Hepatocyte (in vitro differentiated cells): Measurements from ENCODE around the gene CCDC73. TPM values are rescaled to one million over a fixed set of nuclear protein-coding genes. Genes with fewer than 3 reads are reported as not detected.
"Not testable (repeated sequence)": the region's sequence is repeated elsewhere in the genome, so short reads cannot be mapped to it uniquely, and the experiment has no call there.

Source experiments
- DNase-seq: peaks from one replicate; pipeline ENCODE4 v3.0.0-alpha.2; 2016; ENCODE audit warnings: low spot score
- H2AFZ ChIP-seq: fragments of 200-600 bp; sonication (generic); 2 replicates; pipeline ENCODE4 v1.6.0; 2016; ENCODE audit warnings: antibody characterized with exemption, mild to moderate bottlenecking
- H3K27ac ChIP-seq: fragments of 200-600 bp; sonication (generic); 2 replicates; pipeline ENCODE4 v1.5.1; 2016; ENCODE audit warnings: mild to moderate bottlenecking
- H3K27me3 ChIP-seq: fragments of 200-600 bp; sonication (generic); 2 replicates; pipeline ENCODE4 v1.6.1; 2016
- H3K36me3 ChIP-seq: fragments of 200-600 bp; sonication (generic); replicated peaks from 2 replicates; pipeline ENCODE4 v1.5.1; 2016; ENCODE audit warnings: low read depth; ENCODE audit not compliant: insufficient read depth
- H3K4me1 ChIP-seq: fragments of 200-600 bp; sonication (generic); 2 replicates; pipeline ENCODE4 v1.5.1; 2016; ENCODE audit warnings: mild to moderate bottlenecking, moderate library complexity; ENCODE audit not compliant: insufficient read depth
- H3K4me2 ChIP-seq: fragments of 200-600 bp; sonication (generic); 2 replicates; pipeline ENCODE4 v1.6.0; 2016
- H3K4me3 ChIP-seq: fragments of 200-600 bp; sonication (generic); 2 replicates; pipeline ENCODE4 v1.5.1; 2016; ENCODE audit warnings: mild to moderate bottlenecking
- H3K79me2 ChIP-seq: fragments of 200-600 bp; sonication (generic); 2 replicates; pipeline ENCODE4 v1.6.0; 2017; ENCODE audit warnings: mild to moderate bottlenecking
- H3K9me2 ChIP-seq: fragments of 200-600 bp; sonication (generic); replicated peaks from 2 replicates; pipeline ENCODE4 v1.6.0; 2017; ENCODE audit warnings: mild to moderate bottlenecking; ENCODE audit not compliant: insufficient read depth
- H3K9me3 ChIP-seq: fragments of 200-600 bp; sonication (generic); 2 replicates; pipeline ENCODE4 v1.5.1; 2016; ENCODE audit warnings: low read depth, mild to moderate bottlenecking
- H4K20me1 ChIP-seq: fragments of 200-600 bp; sonication (generic); 2 replicates; pipeline ENCODE4 v1.6.0; 2016; ENCODE audit warnings: mild to moderate bottlenecking; ENCODE audit not compliant: insufficient read depth, poor library complexity, severe bottlenecking
- EZH2 ChIP-seq: fragments of 200-600 bp; sonication (generic); IDR thresholded peaks from 2 replicates; pipeline ENCODE4 v1.6.1; 2016; ENCODE audit warnings: antibody characterized with exemption, mild to moderate bottlenecking, borderline replicate concordance
- EZH2phosphoT487 ChIP-seq: fragments of 200-600 bp; sonication (generic); IDR thresholded peaks from one replicate; pipeline ENCODE4 v1.6.1; 2018; ENCODE audit warnings: antibody characterized with exemption, mild to moderate bottlenecking, low read depth, moderate library complexity; ENCODE audit not compliant: unreplicated experiment, severe bottlenecking
- WGBS: methylation state at CpG from one replicate; pipeline ENCODE4 v1.1.6; 2016; ENCODE audit warnings: low lambda C conversion rate; ENCODE audit errors: missing lambda C conversion rate; 5-methylcytosine and 5-hydroxymethylcytosine counted together
- polyA plus RNA-seq: library from polyadenylated mRNA; unstranded; fragments of >200 nt; fragmentation: Nextera tagmentation; extraction: Ambion mirVana; gene quantifications from 2 replicates; pipeline ENCODE4 v1.2.1, GENCODE V29; 2016
- total RNA-seq: library from RNA; depleted of rRNA; stranded (reverse); fragments of >200 nt; gene quantifications from 2 replicates; pipeline ENCODE4 v1.2.3, GENCODE V29; 2014
- TF ChIP-seq, protein P1 (sequence below): fragments of 200-600 bp; sonication (generic); IDR thresholded peaks from 2 replicates; pipeline ENCODE4 v1.5.1; 2016; ENCODE audit warnings: antibody characterized with exemption, mild to moderate bottlenecking; ENCODE audit not compliant: poor library complexity

CCDC73 gene
- total and polyA plus RNA-seq, 2 experiments from 2014 or later: 0.03 TPM; not detected in 1

GRCh38 chr11:32826113-32826512 is 31.7 kb upstream of the CCDC73 start:
- no peak overlapping the region for H3K4me3 ChIP-seq
- TF ChIP-seq, protein P1, sequence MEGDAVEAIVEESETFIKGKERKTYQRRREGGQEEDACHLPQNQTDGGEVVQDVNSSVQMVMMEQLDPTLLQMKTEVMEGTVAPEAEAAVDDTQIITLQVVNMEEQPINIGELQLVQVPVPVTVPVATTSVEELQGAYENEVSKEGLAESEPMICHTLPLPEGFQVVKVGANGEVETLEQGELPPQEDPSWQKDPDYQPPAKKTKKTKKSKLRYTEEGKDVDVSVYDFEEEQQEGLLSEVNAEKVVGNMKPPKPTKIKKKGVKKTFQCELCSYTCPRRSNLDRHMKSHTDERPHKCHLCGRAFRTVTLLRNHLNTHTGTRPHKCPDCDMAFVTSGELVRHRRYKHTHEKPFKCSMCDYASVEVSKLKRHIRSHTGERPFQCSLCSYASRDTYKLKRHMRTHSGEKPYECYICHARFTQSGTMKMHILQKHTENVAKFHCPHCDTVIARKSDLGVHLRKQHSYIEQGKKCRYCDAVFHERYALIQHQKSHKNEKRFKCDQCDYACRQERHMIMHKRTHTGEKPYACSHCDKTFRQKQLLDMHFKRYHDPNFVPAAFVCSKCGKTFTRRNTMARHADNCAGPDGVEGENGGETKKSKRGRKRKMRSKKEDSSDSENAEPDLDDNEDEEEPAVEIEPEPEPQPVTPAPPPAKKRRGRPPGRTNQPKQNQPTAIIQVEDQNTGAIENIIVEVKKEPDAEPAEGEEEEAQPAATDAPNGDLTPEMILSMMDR: no peak
- TF ChIP-seq EZH2 (no peak), EZH2phosphoT487 (no peak)
- H4K20me1 ChIP-seq: no peaks in the 10 kb centered on the region
- H3K27me3 ChIP-seq: no peaks in the 10 kb centered on the region
- WGBS: 53% methylated on average over 3 of the region's 3 CpGs
- no peaks in the 10 kb centered on the region for H3K36me3 ChIP-seq
- H3K9me2 ChIP-seq: no peaks in the 10 kb centered on the region
- no peaks in the 10 kb centered on the region for H3K79me2 ChIP-seq
- H3K27ac ChIP-seq: no peak overlapping the region
- H3K9me3 ChIP-seq: no peaks in the 10 kb centered on the region
- H2AFZ ChIP-seq: no peak overlapping the region
- no peaks in the 10 kb centered on the region for H3K4me1 ChIP-seq
- no peak for DNase-seq
- no peak overlapping the region for H3K4me2 ChIP-seq

- not testable (repeated sequence) for H3K4me2 ChIP-seq, H3K4me1 ChIP-seq, DNase-seq, H3K4me3 ChIP-seq, H3K36me3 ChIP-seq, H3K79me2 ChIP-seq, H3K9me3 ChIP-seq, H2AFZ ChIP-seq, H3K27me3 ChIP-seq, H3K27ac ChIP-seq, H3K9me2 ChIP-seq, H4K20me1 ChIP-seq
- WGBS: 92% methylated on average over 3 of the region's 3 CpGs
Measured at GRCh38 chr11:32823617-32824016, 29.2 kb upstream of the CCDC73 start.

DNA sequence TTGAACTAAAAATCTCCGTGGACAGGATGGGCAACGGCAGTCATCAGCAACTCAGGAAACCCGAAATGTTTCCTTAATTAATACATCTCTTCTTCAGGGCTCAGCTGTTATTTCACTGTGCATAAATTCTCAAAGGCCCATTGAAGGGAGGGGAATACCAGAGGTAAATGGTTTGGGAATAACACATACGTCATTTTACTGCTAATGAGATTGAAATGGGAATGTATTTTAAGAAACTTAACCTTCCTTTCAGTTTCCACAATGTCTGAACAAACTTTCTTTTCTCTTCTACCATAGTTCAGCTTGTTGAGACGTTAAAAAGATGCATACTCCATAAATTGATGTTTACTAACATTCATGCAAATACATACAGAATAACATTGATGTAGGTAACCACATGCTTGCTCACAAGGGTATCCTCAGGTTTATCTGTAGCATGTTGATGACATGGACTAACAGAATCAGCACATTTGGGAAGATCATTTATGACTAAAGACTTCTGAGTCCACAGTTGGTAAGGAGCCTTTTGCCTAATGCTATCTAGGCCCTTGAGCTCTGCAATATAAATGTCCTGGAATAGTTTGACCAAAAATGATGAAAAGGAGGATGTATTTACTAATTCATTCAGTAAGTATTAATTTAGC is 27.6 kb upstream of the CCDC73 start:
- Histone ChIP-seq H3K79me2 (no peaks in the 10 kb centered on the region), H3K27me3 (no peaks in the 10 kb centered on the region), H3K27ac (no peak overlapping the region), H3K4me3 (no peak overlapping the region), H4K20me1 (no peaks in the 10 kb centered on the region), H3K4me1 (no peaks in the 10 kb centered on the region), H3K9me2 (no peaks in the 10 kb centered on the region), H3K4me2 (no peak overlapping the region), H3K36me3 (no peaks in the 10 kb centered on the region), H3K9me3 (no peaks in the 10 kb centered on the region), H2AFZ (no peak overlapping the region)
- 87% methylated on average over 5 of the region's 5 CpGs for WGBS
- no peak for DNase-seq
- TF ChIP-seq EZH2phosphoT487 (no peak), EZH2 (no peak)
- TF ChIP-seq, protein P1: no peak

DNA sequence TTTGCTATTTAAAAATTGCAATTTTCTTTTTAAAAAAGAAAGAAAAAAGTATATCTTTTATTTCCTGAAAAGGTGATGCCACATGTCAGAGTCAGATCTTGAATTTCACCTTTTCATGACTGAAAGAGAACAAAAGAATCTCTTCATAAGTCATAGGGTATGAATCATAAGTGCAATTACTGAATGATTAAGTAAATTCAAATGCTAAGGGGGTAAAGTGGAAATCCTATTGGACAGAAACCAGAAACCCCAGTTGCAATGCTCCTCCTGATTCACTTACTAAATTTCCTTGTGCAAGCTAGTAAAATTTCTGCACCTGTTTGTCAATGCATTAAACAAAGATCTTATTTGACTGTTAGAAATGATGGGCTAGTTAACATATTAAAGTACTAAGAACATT is 27.1 kb upstream of the CCDC73 start:
- Histone ChIP-seq H3K4me3 (no peak overlapping the region), H3K36me3 (no peaks in the 10 kb centered on the region), H3K9me3 (no peaks in the 10 kb centered on the region), H3K4me1 (no peaks in the 10 kb centered on the region), H3K27me3 (no peaks in the 10 kb centered on the region), H3K4me2 (no peak overlapping the region), H4K20me1 (no peaks in the 10 kb centered on the region), H3K79me2 (no peaks in the 10 kb centered on the region), H3K9me2 (no peaks in the 10 kb centered on the region), H3K27ac (no peak overlapping the region), H2AFZ (no peak overlapping the region)
- DNase-seq: no peak
- TF ChIP-seq, protein P1: no peak
- TF ChIP-seq EZH2: no peak
- no peak for TF ChIP-seq EZH2phosphoT487
